ENCODE measurements around the gene N4BP3. TPM values are rescaled to one million over a fixed set of nuclear protein-coding genes. Genes with fewer than 3 reads are reported as not detected.

Gene N4BP3
- total RNA-seq, 1 donor from 2014 or later, result 1.3 TPM

DNA sequence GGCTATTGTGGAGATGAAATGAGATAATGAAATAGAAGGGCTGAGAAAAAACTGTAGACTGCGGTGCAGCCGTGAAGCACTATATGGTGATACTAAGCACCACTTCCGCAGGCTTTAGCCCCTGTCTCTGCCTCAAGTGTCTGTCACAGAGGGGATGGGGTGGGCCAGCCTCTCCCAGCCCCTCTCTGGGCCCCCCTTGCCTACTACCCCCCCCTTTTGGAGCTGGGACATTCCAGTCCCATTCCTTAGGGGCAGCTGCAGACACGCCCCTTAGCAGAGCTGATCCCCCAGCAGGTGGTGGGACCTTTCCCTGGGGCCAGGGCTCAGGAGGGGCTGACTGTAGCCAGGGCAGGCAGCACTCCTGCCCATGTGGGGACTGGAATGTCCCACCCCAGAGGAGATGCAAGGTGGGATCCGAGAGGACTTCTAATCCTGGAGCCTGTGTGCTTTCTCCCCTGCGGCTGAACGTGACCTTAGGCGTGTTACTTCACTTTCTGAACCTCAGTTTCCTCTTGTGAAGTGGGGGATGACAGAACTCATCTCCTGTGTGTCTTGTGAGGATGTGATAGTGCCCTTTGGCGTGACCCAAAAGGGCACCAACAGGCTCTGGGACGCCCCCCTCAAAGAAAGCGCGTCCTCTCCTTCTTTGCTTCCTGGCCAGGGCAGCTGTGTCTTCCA lies 1.9 kb downstream of the N4BP3 start:
- Mint-ChIP-seq H3K36me3 (ENCODE audit: low read depth) (no peaks in the 10 kb centered on the region), H3K4me1 (peaks cover 32% of the 10 kb centered on the region), H3K27ac (ENCODE audit: unreplicated experiment) (no peak overlapping the region), H3K27me3 (ENCODE audit: low read depth) (peaks cover 51% of the 10 kb centered on the region), H3K4me3 (peak overlapping the region; percentile 85), H3K9me3 (no peaks in the 10 kb centered on the region)
- DNase-seq (ENCODE audit: low read depth, low spot score), result no peak
- TF ChIP-seq, protein P1, sequence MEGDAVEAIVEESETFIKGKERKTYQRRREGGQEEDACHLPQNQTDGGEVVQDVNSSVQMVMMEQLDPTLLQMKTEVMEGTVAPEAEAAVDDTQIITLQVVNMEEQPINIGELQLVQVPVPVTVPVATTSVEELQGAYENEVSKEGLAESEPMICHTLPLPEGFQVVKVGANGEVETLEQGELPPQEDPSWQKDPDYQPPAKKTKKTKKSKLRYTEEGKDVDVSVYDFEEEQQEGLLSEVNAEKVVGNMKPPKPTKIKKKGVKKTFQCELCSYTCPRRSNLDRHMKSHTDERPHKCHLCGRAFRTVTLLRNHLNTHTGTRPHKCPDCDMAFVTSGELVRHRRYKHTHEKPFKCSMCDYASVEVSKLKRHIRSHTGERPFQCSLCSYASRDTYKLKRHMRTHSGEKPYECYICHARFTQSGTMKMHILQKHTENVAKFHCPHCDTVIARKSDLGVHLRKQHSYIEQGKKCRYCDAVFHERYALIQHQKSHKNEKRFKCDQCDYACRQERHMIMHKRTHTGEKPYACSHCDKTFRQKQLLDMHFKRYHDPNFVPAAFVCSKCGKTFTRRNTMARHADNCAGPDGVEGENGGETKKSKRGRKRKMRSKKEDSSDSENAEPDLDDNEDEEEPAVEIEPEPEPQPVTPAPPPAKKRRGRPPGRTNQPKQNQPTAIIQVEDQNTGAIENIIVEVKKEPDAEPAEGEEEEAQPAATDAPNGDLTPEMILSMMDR (conservative IDR thresholded peaks at IDR 0.05), result no peak

DNA sequence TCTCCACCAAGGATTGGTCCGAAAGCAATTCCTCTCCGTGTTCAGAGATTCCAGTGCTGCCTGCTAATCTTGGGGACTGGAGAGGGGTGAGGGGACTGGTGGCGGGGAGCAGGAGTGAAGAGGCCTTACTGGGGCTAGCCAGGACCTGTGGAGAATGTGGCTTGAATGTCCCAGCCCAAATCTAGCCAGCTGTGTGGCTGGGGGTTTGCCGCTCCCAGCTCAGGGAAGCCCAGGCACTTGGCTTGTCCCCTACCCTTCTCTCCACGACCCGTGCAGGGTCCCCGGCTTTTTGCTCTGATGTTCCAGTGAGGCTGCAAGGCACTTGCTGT lies 2.4 kb downstream of the N4BP3 start:
- Mint-ChIP-seq H3K27me3 (ENCODE audit: low read depth) (peaks cover 46% of the 10 kb centered on the region), H3K4me3 (peak overlapping the region; percentile 85), H3K9me3 (no peaks in the 10 kb centered on the region), H3K4me1 (peaks cover 32% of the 10 kb centered on the region), H3K36me3 (ENCODE audit: low read depth) (no peaks in the 10 kb centered on the region), H3K27ac (ENCODE audit: unreplicated experiment) (peak overlapping the region; percentile 75)
- DNase-seq (ENCODE audit: low read depth, low spot score), result no peak
- TF ChIP-seq, protein P1 (conservative IDR thresholded peaks at IDR 0.05), result no peak

DNA sequence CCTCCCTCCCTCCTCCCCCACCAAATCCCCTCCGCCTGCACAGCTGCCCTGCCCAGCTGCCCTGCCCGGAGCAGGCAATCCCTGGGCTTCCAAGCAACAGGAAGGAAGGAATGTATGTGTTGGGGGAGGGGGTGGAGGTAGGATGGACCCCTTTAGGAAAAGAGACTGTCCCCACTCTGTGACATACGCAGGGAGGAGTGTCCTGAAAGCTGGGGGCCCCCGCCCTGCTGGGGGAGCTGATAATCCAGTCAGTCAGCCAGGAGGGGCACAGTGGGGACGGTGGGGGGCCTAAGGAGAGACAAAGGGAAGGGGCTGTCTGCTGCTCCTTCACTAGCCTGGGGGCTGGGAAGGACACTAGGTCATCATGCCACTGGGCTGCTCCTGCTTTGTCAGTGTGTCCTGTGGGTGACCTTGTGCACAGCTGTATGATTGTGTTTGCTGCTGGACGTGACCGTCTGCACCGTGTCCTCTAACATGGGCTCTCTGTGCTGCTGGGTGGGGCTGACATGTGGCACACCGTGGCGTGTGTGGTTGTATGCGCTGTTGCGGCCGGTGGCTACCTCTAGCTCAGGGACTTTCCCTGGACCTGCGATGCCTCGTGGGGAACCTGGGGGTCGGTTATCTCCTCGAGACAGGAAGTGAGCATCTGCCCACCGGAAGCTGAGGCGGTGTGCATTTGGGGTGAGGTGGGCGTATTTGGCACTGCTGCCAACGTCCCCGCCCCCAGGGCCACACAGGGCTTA lies 3.0 kb downstream of the N4BP3 start:
- H3K4me1 Mint-ChIP-seq, result peaks cover 32% of the 10 kb centered on the region
- peak overlapping the region; percentile 75 for H3K27ac Mint-ChIP-seq (ENCODE audit: unreplicated experiment)
- no peaks in the 10 kb centered on the region for H3K36me3 Mint-ChIP-seq (ENCODE audit: low read depth)
- TF ChIP-seq, protein P1 (conservative IDR thresholded peaks at IDR 0.05), result no peak
- H3K9me3 Mint-ChIP-seq, result no peaks in the 10 kb centered on the region
- DNase-seq (ENCODE audit: low read depth, low spot score), result peak; percentile 31
- peak overlapping the region; percentile 85 for H3K4me3 Mint-ChIP-seq
- peaks cover 43% of the 10 kb centered on the region for H3K27me3 Mint-ChIP-seq (ENCODE audit: low read depth)

DNA sequence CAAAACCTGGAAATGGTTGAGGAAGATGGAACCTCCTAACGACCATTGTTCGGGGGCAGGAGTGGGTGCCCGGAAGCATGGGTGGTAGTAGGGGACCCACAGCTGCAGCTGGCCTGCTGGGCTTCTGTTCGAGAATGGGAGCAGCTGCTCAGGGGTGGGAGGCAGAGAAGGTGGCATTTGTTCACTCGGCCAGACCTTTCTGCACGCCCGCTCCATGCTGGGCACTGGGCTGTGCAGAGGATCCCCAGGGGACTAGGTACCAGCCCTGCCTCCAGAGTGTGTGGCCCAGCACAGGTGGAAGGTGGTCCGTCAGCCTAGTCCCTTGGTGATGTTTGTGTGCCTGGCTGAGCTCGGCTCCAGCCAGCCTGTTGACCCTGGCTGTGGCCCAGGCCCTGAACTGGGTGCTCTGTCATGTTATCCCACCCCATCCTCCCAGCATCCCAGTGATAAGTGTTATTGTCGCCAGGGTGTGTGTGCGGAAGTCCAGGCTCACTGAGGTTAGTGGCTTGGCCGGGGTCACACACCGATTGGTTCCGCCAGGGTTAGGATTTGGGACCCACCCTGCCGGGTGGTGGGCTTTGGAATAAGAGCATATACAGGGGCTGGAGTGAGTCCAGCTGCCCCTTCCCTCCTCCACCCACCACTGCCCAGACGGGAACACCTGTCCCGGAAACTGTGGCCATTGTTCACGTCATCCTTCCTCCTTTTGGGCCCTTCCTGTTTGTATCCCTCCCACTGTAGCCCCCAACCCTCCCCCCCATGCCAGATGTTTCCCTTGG lies 4.8 kb downstream of the N4BP3 start:
- H3K27me3 Mint-ChIP-seq (ENCODE audit: low read depth), result peaks cover 28% of the 10 kb centered on the region
- H3K36me3 Mint-ChIP-seq (ENCODE audit: low read depth), result no peaks in the 10 kb centered on the region

More for the DNA sequence above, 4.8 kb downstream of the N4BP3 start:
- H3K27ac Mint-ChIP-seq (ENCODE audit: unreplicated experiment), result no peak overlapping the region
- no peak overlapping the region for H3K4me3 Mint-ChIP-seq
- no peaks in the 10 kb centered on the region for H3K9me3 Mint-ChIP-seq
- H3K4me1 Mint-ChIP-seq, result peaks cover 28% of the 10 kb centered on the region
- DNase-seq (ENCODE audit: low read depth, low spot score), result no peak
- TF ChIP-seq, protein P1 (conservative IDR thresholded peaks at IDR 0.05), result no peak
